Measurements from ENCODE around the gene PLEKHH2.
"Not testable (repeated sequence)": the region's sequence is repeated elsewhere in the genome, so short reads cannot be mapped to it uniquely, and the experiment has no call there.

Gene PLEKHH2

DNA sequence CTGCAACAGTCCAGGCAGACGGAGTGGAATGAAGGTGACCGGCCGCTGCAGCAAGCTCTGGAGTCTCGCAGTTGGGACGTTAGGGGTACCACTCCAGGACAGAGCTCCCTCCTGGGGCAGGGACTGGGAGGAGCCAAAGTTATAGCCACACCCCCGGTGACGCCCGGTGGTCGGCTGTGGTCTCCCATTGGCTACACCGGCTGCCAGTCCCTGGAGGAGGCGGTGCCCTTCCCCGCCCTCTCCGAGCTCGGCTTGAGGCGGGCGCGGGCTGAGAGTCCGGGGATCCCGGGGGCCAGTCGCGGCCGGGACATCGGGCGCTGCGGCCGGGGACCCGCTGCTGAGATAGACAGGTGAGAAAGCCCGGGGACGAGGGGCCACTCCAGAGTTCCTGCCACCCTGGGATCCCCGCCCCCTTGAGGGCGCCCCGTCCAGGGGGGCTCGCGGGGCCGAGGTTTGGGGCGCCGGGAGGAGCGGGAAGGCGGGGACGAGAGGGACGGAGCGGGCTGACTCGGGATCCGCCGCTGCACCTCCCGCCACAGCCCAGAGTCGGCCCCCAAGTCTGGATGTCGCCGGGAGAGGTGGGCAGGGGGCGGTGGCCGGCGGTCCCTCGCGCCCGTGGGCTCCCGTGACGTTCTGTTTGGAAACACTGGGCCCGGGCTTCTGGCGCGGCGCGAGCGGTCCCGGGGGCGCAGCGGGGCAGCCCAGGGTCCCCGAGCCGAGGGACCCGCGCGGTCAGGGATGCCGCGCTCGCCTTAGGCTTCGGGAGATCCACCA lies at the start of gene PLEKHH2:
TSS of gene PLEKHH2 (plus strand) at position 231 of the 774 bp plus-strand sequence. CDS start 7,414 bp downstream, outside the sequence.
- H3K4me3 ChIP-seq (ENCODE audit: low read depth, low read length), result peak within 1 kb of the TSS; percentile 48
- TF ChIP-seq, protein P1, sequence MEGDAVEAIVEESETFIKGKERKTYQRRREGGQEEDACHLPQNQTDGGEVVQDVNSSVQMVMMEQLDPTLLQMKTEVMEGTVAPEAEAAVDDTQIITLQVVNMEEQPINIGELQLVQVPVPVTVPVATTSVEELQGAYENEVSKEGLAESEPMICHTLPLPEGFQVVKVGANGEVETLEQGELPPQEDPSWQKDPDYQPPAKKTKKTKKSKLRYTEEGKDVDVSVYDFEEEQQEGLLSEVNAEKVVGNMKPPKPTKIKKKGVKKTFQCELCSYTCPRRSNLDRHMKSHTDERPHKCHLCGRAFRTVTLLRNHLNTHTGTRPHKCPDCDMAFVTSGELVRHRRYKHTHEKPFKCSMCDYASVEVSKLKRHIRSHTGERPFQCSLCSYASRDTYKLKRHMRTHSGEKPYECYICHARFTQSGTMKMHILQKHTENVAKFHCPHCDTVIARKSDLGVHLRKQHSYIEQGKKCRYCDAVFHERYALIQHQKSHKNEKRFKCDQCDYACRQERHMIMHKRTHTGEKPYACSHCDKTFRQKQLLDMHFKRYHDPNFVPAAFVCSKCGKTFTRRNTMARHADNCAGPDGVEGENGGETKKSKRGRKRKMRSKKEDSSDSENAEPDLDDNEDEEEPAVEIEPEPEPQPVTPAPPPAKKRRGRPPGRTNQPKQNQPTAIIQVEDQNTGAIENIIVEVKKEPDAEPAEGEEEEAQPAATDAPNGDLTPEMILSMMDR (IDR thresholded peaks at IDR 0.05; ENCODE audit: insufficient read depth, low read depth, low read length, missing control alignments), result no peak
- DNase-seq (ENCODE audit: low read depth), result peak; percentile 85

DNA sequence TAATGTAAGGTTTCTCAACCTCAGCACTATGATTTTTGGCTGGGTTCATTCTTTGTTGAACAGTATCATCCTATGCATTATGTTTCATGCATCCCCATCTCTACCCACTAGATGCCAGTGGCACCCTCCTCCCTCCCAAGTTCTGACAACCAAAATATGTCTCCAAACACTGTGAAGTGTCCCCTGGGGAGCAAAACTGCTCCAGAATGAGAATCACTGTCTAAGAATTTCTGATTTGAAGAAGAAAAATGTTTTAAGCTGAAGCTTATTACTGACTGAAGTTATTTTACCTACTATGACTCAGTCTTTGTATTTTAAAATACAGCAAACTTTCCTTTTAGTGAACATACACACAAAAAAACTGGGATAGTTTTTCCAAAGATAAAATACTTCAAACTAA lies 44.6 kb upstream of the PLEKHH2 start:
- H3K4me3 ChIP-seq (ENCODE audit: low read depth, low read length), result no peak overlapping the region
- DNase-seq (ENCODE audit: low read depth), result no peak
- TF ChIP-seq, protein P1 (IDR thresholded peaks at IDR 0.05; ENCODE audit: insufficient read depth, low read depth, low read length, missing control alignments), result no peak

DNA sequence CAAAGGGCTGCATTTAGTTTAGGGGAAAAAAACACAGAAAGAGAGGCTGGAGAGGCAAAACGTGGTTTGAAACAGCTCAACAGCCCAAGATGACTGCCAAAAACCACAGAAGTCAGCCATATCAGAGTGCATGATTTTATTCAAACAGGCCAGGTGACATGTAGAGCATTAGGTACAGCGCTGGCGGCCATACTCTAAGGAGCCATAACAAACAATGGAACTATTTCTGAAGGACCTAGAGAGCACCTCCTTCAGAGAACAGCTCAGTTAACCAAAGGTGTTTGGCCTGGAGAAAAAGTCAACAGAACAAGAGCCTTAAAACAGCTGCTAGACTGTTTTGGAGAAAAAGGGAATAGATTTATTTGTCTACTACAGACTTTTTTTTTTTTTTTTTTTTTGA lies 43.8 kb upstream of the PLEKHH2 start:
- no peak overlapping the region for H3K4me3 ChIP-seq (ENCODE audit: low read depth, low read length)
- TF ChIP-seq, protein P1 (IDR thresholded peaks at IDR 0.05; ENCODE audit: insufficient read depth, low read depth, low read length, missing control alignments), result no peak
- no peak for DNase-seq (ENCODE audit: low read depth)

DNA sequence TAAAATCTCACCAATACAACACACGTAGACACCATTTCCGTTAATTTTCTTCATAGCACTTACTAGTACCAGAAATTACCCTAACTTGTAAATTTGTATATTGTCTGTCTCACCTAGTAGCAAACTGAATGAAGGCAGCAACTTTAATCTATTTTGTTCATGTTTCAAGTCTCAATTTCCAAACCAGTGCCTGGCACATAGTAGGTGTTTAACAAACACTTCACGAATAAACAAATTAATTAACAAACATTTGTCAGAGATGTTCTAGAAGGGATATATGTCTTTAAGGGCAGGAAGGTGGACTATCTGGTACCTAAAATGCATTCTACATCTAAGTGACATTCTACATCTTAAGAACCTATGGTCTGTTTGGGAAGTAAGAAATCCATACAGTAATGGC lies 42.2 kb upstream of the PLEKHH2 start:
- DNase-seq (ENCODE audit: low read depth), result no peak
- TF ChIP-seq, protein P1 (IDR thresholded peaks at IDR 0.05; ENCODE audit: insufficient read depth, low read depth, low read length, missing control alignments), result no peak
- peak overlapping the region; percentile 81 for H3K4me3 ChIP-seq (ENCODE audit: low read depth, low read length)

DNA sequence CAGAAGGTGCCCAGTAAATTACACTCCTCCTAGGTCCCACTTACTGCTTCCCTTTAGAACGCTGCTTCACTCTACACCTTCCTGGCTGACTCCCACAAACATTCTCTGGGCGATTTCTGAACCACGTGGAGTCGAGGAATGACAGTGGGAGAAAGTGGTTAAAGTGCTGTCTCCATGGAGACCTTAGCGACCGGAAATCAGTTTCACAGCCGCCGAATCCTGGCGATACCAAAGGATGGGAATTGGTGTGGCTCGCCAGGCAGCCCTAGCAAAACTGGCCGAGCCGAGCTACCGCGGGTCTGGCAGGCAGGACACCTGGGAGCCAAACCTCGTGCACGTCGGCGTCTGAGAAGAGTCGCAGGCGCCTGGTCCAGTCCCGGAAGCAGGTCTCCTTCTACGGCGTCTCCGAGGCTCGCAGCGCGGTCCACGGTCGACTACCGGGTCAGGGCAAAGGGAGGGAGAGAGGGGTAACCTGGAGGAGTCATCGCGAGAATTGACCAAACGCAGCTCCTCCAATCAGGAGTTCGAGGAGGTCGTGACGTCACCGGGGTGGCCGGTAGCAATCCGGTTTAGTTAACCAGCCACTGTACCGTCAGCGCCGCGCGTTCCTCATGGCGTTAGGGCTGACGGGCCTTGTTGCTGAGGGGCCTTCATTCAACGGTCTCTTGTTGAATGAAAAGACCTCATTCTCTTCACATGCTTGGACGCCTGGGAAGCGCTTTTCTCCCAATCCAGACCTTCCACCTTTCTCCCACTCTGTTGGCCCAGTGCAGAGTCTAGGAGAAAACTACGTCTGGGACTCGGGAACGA lies 41.3 kb upstream of the PLEKHH2 start, which contains the start of gene THADA:
TSS of gene THADA (minus strand) at position 436 of the 810 bp plus-strand sequence. CDS start 3,646 bp downstream, outside the sequence.
- TF ChIP-seq, protein P1 (IDR thresholded peaks at IDR 0.05; ENCODE audit: insufficient read depth, low read depth, low read length, missing control alignments), result no peak
- DNase-seq (ENCODE audit: low read depth), result peak; percentile 99

DNA sequence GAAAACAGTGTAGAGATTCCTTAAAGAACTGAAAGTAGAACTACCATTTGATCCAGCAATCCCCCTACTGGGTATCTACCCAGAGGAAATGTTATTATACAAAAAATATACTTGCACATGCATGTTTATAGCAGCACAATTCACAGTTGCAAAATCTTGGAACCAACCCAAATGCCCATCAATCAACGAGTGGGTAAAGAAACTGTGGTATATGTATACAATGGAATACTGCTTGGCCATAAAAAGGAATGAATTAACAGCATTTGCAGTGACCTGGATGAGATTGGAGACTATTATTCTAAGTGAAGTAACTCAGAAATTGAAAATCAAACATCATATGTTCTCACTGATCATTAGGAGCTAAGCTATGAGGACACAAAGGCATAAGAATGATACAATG lies 36.5 kb upstream of the PLEKHH2 start:
- not testable (repeated sequence) for H3K4me3 ChIP-seq (ENCODE audit: low read depth, low read length); DNase-seq (ENCODE audit: low read depth)

More for the DNA sequence above, 41.3 kb upstream of the PLEKHH2 start, which contains the start of gene THADA:
- peak within 1 kb of the TSS; percentile 81 for H3K4me3 ChIP-seq (ENCODE audit: low read depth, low read length)

DNA sequence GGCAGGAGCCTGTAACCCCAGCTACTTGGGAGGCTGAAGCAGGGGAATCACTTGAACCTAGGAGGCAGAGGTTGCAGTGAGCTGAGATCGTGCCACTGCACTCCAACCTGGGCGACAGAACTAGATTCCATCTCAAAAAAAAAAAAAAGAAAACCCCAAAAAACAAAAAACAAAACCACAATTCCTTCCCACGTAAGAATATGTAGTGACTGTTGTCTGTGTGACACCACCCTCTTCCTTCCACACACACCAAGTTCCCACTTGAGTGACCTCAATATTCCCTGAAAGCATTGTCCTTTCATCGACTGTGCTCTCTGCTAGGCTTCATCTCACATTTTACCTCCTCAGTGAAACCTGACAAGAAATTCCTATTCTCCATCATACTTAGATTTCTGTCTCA lies 32.4 kb upstream of the PLEKHH2 start:
- no peak overlapping the region for H3K4me3 ChIP-seq (ENCODE audit: low read depth, low read length)
- no peak for DNase-seq (ENCODE audit: low read depth)
- TF ChIP-seq, protein P1 (IDR thresholded peaks at IDR 0.05; ENCODE audit: insufficient read depth, low read depth, low read length, missing control alignments), result no peak
